NCI-H146 treated with DMSO at 0.1 percent for 48 hours (cell line): Measurements from ENCODE around the gene ZDBF2.
"Not testable (repeated sequence)": the region's sequence is repeated elsewhere in the genome, so short reads cannot be mapped to it uniquely, and the experiment has no call there.

Source experiments
- DNase-seq: peaks from one replicate; lab custom pipeline; 2025; ENCODE audit not compliant: unreplicated experiment; lab: John Stamatoyannopoulos, UW

The ZDBF2 gene

DNA sequence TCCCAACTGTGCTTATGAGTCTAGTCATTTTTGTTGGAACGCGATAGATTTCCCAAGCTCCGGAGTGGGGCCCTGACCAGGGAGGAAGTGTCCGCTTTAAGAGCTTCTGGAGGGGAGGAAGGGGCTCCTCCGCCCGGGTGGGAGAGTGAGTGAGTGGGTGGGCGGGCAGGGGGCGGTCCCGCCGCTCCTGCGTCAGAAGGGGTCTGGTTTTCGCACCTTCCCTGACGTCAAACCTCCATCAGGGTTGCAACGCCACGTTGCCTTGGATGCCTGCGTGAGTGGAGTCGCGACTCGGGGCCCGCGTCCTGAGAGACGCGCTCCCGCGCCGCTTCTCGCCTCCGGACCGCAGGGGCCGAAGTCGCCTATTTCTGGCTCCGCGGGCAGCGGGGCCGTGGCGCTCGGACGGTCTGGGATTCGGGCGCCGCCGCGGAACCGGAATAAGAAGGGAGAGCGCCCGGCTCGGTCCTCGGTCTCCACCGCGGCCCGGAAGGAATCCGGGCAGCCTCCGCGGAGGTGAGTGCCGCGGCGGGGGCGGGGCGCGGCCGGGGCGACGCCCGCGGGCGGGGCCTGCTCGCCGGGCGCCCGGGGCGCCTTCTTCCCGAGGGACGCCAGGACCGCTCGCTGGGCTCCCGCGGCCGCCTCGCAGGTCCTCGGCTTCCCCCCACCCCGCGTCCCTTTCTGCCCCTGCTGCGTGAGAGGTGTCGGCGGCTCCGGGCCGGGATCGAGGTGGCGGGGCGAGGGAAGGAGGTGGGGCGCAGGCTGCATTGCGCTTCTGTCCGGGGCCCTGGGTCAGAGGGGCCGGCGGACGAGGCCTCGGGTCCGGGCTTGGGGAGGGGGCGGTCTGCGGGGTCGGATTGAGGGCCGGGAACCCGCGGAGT, at the start of gene ZDBF2:
ZDBF2 (plus strand) TSS at position 230 of the 878 bp plus-strand sequence. CDS start 7,187 bp downstream, outside the sequence.
- peak; percentile 31 for DNase-seq

DNA sequence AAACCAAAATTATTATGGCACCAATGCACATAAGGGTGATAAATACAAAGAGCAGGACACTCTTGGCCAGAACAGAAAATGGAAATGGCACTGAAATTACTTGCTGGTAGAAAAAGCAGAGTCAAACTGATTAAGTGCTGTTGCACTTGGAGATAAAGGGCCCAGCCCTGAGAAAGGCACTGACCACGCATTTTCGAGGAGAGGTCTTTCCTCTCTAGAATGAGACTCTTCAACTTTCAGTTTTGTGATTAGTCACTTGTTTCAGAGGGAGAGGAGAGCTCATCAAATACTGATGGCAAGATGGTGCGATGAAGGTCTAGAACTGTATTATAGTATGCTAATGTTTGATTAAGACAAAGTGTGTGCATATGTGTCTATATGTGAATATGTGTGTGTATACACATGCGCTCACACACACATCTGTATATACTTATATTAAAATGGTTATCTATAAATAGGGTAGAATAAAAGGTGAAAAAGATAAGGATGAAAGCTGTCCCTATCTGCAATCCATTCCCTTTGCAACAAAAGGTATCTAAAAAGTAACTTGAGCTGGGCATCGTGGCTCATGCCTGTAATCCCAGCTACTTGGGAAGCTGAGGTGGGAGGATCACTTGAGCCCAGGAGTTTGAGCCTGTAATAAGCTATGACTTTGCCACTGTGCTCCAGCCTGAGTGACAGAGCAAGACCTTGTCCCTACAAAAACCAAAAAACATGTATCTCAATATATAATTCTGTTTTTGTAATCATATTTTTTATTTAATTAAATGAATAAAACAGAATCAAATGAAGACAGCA, 48.8 kb upstream of the ZDBF2 start:
- DNase-seq: no peak

DNA sequence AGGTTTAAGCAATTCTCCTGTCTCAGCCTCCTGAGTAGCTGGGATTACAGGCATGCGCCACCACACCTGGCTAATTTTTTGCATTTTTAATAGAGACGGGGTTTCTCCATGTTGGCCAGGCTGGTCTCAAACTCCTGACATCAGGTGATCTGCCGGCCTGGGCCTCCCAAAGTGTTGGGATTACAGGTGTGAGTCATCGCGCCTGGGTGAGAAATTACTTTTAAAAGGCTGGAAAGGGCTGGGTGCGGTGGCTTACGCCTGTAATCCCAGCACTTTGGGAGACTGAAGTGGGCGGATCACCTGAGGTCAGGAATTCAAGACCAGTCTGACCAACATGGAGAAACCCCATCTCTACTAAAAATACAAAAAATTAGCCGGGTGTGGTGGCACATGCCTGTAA, 45.8 kb upstream of the ZDBF2 start:
- DNase-seq: not testable (repeated sequence)

DNA sequence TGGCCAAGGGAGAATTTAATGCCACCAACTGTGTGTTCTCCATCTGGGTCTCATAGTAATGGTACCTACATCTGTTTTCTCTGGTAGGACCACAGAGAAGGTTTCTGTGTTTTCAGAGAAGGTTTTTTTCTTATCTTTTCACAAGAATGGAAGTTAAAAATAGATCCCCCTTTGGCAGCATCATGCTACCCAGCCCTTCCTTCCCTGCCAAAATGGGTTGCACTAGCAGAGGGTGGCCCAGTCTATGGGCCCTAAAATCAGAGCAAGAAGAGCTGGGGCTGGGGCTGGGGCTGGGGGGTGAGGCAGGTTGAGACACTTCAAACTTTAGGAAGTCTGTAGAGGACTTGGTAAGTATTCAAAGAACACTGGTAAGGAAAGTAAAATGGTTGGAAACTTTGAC, 44.8 kb upstream of the ZDBF2 start:
- DNase-seq: no peak

DNA sequence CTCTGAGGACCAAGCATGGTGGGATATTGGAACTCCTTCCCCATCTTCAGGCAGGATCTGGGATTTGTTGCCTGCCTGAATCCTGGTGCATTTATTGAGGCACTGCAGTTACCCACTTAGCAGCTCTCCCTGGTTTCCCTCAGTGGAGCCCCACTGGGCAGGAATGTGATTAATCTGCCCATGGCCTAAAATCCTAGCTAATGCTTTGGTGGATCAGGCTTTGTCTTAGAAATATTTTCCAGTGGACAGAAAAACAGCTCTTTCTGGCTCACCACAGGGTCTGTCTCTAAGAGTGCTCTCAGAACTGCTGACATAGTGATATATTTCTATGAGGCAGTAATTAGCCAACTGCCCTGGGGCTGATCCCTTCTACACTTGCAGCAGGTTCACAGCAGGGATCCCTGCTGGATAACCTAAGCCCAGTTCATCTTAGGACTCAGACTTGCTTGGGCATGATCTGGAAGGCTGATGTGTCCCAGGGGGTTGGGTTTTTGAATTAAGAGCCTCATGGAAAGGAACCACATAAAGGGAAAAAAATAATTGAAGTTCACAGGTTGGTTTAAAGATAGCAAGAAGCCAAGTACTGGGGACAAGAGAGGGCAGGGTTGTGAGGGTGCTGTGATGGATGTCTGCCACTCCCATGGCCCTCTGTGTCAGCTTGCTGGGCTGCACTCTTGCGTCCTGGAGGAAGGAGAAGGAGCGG, 44.3 kb upstream of the ZDBF2 start:
- DNase-seq: peak; percentile 89

DNA sequence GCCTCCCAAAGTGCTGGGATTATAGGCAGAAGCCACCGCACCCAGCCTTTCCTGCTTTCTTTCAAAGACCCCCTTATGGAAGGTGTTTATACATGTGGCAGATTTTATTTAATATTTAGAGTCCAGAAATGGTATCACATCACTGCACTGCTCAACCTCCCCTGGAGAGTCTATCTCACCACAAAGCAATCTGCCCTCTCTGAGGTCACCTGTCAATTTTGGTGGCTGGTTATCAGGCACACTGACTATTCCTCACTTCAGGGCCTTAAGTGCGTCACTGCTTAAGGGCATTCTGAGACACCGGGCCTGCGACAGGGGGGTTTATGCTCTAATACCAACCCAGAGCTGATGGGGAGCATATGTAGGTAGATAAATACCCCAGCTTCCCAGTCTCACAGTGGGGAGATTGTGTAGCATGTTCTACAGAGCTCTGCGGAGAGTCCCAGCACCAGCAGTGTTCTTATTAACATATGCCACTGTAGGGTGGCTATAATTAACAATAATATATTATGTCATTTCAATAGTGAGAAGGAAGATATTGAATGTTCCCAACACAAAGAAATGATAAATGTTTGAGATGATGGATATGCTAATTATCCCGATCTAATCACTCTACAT, 42.7 kb upstream of the ZDBF2 start:
- DNase-seq: no peak

DNA sequence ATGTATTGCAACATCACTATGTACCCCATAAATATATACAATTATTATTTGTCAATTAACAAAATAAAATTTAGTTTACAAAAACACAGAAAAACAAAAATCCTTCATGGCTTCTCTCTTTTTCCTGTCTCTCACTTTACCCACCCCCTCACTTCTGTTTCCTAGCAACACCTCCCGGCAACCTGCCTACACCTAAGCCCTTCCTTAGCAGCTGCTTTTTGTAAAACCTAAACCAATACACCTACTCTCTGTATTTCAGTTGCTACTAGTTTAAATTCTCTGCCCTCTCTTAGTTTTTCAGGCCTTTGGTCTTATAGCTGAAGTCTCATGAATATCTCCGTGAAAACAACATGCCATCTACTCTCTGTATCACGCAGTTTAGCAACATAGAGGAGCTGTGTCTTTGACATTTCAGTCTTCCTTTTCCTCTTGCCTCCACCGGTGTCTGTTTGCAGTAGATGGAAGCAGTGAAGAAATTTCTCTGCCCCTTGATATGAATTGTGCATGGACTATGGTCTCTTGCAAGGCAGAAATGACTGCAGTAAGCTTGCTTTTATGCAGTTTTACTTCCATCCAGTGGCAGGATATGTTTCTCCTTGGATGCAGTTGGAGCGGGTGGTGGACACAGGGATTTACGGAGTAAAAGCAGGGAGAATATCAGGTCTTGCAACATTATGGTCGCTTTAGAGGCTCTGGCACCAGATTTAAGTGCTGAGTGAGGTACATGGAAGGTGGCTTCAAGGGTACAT, 42.0 kb upstream of the ZDBF2 start:
- peak; percentile 36 for DNase-seq

DNA sequence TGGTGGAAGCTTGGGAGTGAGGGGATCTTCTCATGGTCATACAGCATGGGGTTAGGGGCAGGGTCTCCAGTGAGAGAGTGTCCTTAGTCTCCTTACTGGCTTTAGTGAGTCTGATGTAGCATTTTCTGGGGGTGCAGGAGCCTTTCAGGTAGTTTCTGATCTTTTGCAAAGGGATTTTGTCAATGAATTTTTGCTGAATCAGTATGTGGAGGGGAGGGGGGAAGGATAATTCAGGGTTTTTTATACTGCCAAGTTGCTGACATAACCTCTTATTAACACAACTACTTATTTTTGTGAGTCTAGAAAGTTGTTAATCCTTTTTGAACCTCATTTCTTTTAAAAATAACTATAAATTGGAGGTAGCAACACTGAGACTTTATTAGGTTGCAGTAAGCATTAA, 35.3 kb upstream of the ZDBF2 start:
- DNase-seq: no peak

DNA sequence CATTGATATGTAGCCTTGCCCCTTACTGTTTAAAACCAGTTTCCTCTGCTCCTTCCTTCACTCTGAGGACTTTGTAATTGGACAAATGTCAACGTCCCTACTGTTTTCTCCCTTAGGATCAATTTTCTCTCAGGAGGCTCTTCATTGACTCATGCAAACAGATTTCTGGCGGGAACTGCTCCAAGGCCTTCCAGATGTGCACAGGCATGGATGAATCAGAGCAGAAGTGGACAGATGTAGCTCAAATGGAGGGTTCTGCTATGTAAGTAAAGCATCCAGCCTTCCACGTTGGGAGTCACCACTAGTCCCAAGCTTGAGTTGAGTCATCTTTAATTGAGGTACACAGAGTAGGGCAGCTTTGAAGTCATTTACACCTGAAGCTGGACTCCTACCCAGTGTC, 34.1 kb upstream of the ZDBF2 start:
- no peak for DNase-seq

DNA sequence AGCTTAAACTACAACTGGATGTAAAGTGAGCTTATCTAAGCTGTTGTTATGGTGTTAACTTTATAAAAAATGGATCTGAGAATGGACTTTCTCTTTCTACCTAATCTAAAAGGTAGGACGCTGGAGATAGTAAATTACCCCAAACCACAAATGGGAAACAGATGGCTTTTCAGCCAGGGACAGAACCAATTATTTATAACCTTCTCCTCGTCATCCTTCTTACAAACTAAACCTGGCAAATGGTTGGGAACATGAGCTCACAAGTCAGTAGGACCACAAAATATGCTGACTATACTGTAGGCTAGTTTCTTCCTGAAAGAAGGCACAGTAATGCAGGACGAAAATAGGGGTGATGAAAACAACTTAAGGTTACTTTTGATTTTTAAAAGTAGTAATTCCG, 32.7 kb upstream of the ZDBF2 start:
- DNase-seq: no peak

DNA sequence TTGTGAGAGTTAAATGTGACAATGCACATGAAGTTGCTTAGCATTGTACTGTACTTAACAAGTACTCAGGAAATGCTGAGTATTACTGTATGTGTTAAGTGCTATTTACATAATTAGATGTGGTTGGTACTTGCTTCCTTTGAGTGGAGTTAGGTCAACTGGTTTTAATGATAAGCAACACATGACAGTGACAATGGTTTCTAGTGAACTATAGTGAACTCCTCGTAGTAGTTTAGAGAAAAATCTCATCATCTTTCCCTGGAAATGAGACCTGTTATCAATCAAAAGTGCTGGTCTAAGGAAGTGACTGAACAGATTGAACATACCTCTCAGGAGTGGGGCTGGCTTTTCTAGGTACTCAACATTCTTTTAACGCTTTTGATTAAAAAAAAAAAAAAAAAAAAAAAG, 29.2 kb upstream of the ZDBF2 start:
- DNase-seq: no peak

DNA sequence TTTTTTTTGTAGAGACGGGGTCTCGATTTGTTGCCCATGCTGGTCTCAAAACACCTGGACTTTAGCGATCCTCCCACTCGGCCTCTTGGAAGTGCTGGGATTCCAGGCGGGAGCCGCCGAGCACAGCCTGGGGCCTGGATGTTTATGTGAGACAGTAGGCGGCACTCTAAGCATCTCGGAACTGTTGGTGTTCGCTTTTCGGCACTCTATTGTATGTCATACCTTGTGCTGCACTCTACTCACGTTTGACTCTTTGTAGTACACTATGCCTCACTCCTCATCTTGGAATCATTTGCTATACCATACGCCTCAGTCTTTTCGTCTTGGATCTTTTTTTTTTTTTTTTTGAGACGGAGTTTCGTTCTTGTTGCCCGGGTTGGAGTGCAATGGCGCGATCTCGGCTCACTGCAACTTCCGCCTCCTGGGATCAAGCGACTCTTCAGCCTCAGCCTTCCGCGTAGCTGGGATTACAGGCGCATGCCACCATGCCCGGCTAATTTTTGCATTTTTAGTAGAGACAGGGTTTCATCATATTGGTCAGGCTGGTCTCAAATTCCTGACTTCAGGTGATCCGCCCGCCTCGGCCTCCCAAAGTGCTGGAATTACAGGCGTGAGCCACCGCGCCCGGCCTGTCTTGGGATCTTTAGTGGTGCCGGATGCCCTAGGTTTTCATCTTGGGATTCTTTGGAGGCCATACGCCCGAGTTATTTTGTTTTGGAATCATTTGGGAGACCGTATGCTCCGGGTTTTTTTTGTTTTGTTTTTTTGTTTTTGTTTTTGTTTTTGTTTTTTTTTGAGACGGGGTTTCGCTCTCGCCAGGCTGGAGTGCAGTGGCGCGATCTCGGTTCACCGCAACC, 24.2 kb upstream of the ZDBF2 start:
- DNase-seq: no peak

DNA sequence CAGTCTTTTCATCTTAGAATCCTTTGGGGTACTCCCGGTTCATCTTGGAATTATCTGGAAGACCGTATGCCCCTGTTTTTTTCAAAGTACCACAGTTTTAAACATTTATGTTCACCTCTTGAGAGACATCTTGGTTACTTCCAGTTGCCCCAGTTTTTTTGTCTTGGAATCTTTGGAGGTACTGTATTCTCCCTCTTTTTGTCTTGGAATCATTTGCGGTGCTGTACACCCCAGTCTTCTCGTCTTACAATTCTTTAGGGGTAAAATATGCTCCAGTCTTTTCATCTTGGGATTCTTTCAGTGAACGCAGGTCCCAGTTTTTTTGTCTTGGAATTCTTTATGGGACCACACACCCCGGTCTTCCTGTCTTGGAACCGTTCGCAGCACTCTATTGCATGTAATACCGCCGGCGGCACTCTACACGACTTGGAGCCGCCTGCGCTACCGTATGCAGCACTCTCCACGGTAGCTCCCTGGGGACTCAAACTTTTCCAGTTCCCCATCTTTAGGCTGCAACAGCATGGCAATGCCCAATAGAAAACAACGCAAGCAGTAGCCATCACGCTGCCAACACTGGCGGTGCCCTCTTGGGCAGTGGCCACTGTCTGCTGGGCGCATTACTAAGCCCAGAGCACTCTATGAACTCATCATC, 21.2 kb upstream of the ZDBF2 start:
- DNase-seq: no peak

DNA sequence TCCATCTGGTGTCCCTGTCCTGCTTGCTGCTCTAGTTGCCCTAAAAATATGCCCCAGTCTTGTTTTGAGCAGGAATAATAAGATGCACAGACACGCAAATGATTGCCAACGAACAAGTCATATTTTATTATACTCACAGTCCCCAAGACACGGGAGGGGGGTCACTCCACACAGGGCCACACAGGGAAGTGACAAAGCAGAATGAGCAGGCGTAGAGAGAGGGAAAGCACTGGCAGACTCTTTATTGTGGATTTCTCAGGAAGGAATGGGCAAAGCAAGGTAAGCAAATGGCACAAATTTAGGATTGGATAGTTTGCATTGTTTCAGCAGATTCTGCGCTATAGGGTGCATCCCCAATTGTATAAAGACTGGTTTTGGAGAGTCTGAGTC, 20.7 kb upstream of the ZDBF2 start:
- no peak for DNase-seq

DNA sequence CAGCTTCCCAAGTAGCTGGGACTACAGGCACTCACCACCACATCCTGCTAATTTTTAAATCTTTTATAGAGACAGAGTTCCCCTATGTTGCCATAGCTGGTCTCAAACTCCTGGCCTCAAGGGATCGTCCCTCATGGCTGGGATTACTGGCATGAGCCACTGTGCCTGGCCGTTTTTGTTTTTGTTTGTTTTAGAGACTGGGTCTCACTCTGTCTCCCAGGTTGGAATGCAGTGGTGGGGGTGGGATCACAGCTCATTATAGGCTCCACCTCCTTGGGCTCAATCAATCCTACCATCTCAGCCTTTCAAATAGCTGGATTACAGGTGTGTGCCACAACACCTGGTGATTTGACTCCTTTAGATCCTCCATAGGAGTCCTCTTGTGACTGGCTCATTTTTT, 19.5 kb upstream of the ZDBF2 start:
- DNase-seq: no peak

DNA sequence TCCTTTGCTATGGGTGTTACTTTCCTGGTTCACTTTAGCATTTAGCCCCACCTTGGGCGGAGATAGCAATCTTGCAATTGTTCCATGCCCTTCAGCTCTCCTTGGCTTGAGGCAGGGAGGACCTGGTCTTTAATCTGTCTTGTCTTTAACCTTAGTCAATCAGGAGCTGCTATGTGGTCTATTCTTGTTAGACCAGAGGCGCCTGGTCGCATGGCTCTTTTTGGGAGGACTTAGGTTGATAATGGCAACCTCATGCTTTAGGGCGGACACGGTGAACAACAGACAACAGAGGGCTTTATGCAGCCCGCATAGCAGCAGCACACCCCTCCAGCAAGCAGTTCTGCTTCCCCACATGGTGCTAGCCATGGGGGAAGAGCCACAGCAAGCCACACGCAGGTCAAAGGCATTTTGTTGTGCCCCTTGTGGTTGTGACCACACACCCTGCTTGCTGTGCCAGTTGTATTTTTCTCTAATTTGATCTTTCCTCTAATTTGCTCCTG, 17.7 kb upstream of the ZDBF2 start:
- no peak for DNase-seq

DNA sequence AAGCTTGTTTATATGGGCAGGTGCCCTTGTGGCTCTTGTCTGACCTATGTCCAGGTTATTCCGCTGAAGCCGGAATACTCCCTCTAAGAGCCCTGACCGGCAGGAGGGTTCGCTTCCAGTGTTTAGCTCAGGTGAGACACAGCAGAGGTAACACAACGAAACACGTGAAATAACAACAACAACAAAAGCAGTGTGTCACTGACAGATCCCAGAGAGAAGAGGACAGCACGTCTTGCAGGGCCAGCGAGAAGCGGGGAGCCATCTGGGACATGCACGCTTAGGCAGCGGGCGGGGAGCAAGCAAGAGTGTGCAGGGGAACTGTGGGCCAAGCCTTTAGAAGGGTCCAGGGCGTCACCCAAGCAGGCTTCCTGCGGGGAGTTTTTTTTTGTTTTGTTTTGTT, 17.1 kb upstream of the ZDBF2 start:
- no peak for DNase-seq

DNA sequence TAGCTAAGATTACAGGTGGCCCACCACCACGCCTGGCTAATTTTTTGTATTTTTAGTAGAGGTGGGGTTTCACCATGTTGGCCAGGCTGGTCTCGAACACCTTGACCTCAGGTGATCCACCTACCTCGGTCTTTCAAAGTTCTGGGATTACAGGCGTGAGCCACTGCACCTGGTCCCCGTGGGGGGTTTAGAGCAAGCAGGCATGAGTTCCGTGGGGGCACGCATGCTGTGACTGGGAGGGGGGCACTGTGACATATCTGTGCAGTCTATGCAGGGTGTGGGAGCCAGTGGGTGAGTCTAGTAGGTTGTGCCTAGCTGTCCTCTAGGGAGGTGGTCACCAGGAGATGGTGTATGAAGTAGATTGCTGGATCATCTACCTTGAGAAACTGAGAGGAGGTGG, 16.6 kb upstream of the ZDBF2 start:
- DNase-seq: no peak

DNA sequence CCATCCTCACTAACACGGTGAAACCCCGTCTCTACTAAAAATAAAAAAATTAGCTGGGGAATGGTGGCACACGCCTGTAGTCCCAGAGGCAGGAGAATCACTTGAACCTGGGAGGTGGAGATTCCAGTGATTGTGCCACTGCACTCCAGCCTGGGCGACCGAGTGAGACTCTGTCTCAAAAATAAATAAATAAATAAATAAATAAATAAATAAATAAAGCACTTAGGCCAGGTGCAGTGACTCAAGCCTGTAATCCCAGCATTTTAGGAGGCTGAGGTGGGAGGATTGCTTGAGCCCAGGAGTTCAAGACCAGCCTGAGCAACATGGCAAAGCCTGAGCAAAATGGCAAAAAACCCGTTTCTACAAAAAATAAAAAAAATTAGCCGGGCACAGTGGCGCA, 15.8 kb upstream of the ZDBF2 start:
- DNase-seq: not testable (repeated sequence)
